Measurements from ENCODE around the gene MYLK. TPM values are rescaled to one million over a fixed set of nuclear protein-coding genes. Genes with fewer than 3 reads are reported as not detected.

MYLK gene
- total RNA-seq, 1 donor from 2014 or later = 81.4 TPM

DNA sequence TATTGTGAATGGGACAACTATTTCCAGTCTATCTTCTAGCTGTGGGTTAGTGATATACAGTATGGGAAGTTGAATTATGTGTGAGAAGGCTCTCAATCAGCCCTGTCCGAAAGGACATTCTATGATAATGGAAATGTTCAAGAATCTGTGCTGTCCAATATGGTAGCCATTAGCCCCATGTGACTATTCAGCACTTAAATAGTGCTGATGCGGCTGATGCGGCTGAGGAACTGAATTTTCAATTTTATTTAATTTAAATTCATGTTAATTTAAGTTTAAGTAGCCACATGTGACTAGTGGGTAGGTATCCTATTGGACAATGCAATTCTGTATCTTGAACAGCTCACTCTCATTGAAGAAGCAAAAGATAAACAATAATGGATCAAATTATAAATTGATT, 98.5 kb downstream of the MYLK start:
- no peak overlapping the region for H3K4me3 ChIP-seq (ENCODE audit: low read depth, low read length)
- DNase-seq (ENCODE audit: low read depth) = no peak
- TF ChIP-seq, protein P1, sequence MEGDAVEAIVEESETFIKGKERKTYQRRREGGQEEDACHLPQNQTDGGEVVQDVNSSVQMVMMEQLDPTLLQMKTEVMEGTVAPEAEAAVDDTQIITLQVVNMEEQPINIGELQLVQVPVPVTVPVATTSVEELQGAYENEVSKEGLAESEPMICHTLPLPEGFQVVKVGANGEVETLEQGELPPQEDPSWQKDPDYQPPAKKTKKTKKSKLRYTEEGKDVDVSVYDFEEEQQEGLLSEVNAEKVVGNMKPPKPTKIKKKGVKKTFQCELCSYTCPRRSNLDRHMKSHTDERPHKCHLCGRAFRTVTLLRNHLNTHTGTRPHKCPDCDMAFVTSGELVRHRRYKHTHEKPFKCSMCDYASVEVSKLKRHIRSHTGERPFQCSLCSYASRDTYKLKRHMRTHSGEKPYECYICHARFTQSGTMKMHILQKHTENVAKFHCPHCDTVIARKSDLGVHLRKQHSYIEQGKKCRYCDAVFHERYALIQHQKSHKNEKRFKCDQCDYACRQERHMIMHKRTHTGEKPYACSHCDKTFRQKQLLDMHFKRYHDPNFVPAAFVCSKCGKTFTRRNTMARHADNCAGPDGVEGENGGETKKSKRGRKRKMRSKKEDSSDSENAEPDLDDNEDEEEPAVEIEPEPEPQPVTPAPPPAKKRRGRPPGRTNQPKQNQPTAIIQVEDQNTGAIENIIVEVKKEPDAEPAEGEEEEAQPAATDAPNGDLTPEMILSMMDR (conservative IDR thresholded peaks at IDR 0.05; ENCODE audit: low read depth, low read length) = no peak

DNA sequence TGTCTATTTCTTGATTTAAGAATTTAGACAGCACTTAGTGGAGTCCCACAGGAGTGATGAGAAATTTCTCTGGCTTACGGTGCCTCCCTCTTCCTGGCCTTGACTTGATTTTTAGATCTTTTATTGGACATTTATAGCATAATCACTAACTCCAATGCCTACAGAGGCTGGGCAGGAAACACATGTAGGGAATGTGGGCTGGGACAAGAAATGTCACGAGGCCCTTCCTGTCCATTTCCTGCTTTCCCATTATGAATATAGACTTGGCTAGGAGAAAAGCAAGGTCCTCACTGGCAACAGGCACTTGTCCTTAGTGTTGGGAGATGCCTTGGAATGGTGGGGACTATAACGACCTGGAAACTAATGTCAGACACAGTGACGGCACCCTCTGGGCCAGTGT, 100.3 kb downstream of the MYLK start:
- no peak for DNase-seq (ENCODE audit: low read depth)
- H3K4me3 ChIP-seq (ENCODE audit: low read depth, low read length) = no peak overlapping the region
- TF ChIP-seq, protein P1 (conservative IDR thresholded peaks at IDR 0.05; ENCODE audit: low read depth, low read length) = no peak

DNA sequence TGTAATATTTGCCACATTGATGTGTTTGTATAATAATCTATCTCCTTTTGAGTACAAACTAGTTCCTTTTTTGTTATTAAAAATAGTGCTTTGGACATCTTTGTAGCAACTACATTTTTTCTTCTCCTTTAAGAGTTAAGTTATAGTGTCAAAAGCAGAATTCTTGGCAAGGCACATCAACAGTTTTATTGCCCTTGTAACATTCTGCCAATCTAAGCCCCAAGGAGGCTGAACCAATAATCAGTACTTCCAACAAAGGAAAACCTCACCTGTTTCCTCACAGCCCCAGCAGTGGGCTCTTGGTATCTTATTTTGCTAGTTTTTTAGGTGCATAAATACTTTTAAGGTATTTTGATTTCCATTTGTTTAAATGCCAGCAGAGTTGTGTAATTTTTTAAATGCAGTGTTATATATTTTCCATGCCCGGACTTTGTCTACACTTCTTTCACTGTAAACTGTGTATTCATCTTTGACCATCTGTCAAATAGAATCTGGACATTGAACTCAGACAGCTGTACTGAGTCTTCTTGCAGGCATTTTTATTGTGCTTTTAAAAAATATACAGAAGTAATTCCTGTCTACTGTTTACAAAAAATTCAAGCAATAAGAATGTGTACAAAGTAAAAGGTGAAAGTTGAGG, 101.0 kb downstream of the MYLK start:
- TF ChIP-seq, protein P1 (conservative IDR thresholded peaks at IDR 0.05; ENCODE audit: low read depth, low read length) = no peak
- H3K4me3 ChIP-seq (ENCODE audit: low read depth, low read length) = no peak overlapping the region
- no peak for DNase-seq (ENCODE audit: low read depth)

DNA sequence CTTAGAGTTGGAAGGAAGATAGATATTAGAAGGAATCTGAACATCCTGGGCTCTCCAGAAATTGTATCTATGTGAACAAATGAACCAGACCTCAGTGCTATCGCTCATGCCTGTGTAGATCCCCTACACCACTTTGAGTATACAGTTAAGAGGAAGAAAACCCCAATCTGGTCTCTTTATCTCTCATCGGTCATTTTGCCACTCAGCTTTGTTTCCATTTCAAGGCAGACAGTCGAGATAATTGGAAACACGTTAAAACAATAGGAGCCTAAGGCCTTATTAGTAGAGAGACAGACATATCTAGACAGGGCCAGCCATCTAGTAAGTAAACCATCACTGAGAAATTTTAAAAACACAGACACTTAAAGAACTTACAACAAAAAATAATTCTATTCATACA, 101.6 kb downstream of the MYLK start:
- TF ChIP-seq, protein P1 (conservative IDR thresholded peaks at IDR 0.05; ENCODE audit: low read depth, low read length) = no peak
- H3K4me3 ChIP-seq (ENCODE audit: low read depth, low read length) = no peak overlapping the region
- no peak for DNase-seq (ENCODE audit: low read depth)

DNA sequence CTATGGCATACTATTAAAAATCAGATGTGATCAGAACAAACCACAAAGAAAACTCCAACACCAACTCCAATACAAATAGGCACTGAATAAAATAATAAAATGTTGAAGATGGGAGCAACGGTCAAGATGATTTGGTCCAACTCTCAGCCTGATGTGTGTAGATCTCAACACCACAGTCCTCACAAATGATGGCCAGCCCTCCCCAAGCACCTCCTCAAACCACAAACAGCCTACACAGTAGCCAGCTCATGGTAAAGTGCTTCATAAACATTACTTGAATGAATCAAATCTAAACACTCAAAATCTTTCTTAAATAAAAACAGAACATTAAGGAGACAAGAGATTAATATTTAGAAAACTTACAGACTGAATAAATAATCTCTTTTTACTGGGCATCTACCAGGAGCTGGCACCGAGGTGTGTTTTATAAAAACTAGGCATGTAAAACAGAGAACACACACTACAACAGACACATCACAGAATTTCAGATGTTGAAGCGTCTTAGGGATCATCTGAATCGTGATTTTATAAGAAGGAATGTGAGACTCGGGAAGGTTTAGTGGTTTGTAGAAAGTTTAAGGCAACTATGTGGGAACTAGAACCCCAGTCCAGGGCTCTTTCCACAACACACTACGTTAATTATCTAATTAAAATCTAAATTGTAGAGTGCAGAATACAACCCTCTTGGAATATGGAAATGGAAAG, 102.4 kb downstream of the MYLK start:
- H3K4me3 ChIP-seq (ENCODE audit: low read depth, low read length) = no peak overlapping the region
- no peak for DNase-seq (ENCODE audit: low read depth)
- TF ChIP-seq, protein P1 (conservative IDR thresholded peaks at IDR 0.05; ENCODE audit: low read depth, low read length) = no peak

DNA sequence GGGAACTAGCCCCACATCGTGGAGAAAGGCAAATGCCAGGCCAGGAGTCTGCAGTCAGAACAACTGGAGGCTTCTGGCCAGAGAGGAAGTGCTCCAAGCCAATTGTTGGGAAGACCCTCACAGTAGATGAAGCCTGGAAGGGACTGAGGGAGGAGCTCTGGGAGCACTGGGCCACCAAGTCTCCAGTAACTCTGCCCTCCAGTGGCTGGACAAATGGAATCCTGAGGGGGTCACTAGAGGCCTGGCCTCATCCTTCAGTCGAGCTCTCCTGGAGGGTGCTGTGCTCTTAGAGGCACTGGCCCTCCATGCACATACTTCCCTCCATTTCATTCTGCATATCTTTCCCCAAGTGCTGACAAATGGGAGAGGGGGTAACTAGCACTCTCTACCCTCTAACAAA, 103.0 kb downstream of the MYLK start:
- H3K4me3 ChIP-seq (ENCODE audit: low read depth, low read length) = no peak overlapping the region
- TF ChIP-seq, protein P1 (conservative IDR thresholded peaks at IDR 0.05; ENCODE audit: low read depth, low read length) = peak; percentile 28
- DNase-seq (ENCODE audit: low read depth) = no peak

DNA sequence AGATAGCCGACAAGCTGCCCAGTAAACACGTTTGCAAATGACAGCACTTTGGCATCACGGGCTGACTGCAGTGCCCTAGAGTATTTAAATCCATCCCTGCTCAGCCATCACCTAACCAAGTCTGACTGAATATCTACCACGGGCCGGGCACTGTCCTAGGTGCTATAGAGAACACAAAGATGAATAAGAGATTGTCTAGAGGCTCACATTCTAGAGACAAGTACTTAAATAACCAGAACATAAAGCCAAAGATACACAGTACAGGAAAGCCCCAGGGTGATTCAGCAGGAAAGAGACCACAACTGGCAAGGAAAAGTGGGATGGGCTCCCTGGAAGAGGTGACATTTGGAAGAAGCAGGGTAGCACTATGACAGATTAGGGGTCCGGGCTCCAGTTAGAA, 103.5 kb downstream of the MYLK start:
- TF ChIP-seq, protein P1 (conservative IDR thresholded peaks at IDR 0.05; ENCODE audit: low read depth, low read length) = no peak
- H3K4me3 ChIP-seq (ENCODE audit: low read depth, low read length) = no peak overlapping the region
- no peak for DNase-seq (ENCODE audit: low read depth)
